Peyer's patch (tissue), 4 donors: ENCODE data around the gene OSCP1. TPM values are rescaled to one million over a fixed set of nuclear protein-coding genes. Genes with fewer than 3 reads are reported as not detected.

Source experiments
- DNase-seq, 3 donors: peaks; one replicate each; pipeline ENCODE4 v3.0.0-alpha.2; 2017 to 2019
- H3K27ac ChIP-seq, 4 donors: fragments of 200-600 bp; sonication (generic); one replicate each; pipeline ENCODE4 v1.5.1; 2016 to 2019
- H3K27me3 ChIP-seq, 2 donors: fragments of 200-600 bp; sonication (generic); one replicate each; pipeline ENCODE4 v1.5.1; 2019
- H3K36me3 ChIP-seq, 3 donors: fragments of 200-600 bp; sonication (generic); one replicate each; pipeline ENCODE4 v1.5.1; 2016 to 2019
- H3K4me1 ChIP-seq, 4 donors: fragments of 200-600 bp; sonication (generic); one replicate each; pipeline ENCODE4 v1.5.1; 2016 to 2019
- H3K4me3 ChIP-seq, 4 donors: fragments of 200-600 bp; sonication (generic); 1 replicate in 3 of 4; 2 replicates in 1 of 4; pipeline ENCODE4 v1.5.1; 2016 to 2019; ENCODE audit warnings: mild to moderate bottlenecking in 1 of 4
- H3K9me3 ChIP-seq, 4 donors: fragments of 200-600 bp; sonication (generic); one replicate each; pipeline ENCODE4 v1.5.1; 2016 to 2019; ENCODE audit warnings: mild to moderate bottlenecking in 1 of 4
- CTCF ChIP-seq, 6 experiments: fragments of 450-650 bp in 4 of 6; fragments of 200-600 bp in 2 of 6; sonication (generic) in 1 of 6; IDR thresholded peaks; one replicate each; pipeline ENCODE4 v1.5.1; 2017 to 2019; ENCODE audit warnings: antibody characterized with exemption in 6 of 6, mild to moderate bottlenecking in 3 of 6, moderate library complexity in 1 of 6
- POLR2A ChIP-seq, 2 donors: fragments of 450-650 bp; IDR thresholded peaks; one replicate each; pipeline ENCODE4 v1.5.1; 2017; ENCODE audit warnings: antibody characterized with exemption in 2 of 2, mild to moderate bottlenecking in 2 of 2, moderate library complexity in 2 of 2
- total RNA-seq, 4 donors: library from RNA; depleted of rRNA; stranded (reverse); fragments of >200 nt; gene quantifications; one replicate each; pipeline ENCODE4 v1.1.0, GENCODE V29; 2016

OSCP1 gene
- total RNA-seq, 4 donors from 2014 or later: 0.67 to 9.9 (median 3.2) TPM

- no peaks in the 10 kb centered on the region for H3K9me3 ChIP-seq
Observed at GRCh38 chr1:36415661-36416326, 34.5 kb downstream of the OSCP1 start.

DNA sequence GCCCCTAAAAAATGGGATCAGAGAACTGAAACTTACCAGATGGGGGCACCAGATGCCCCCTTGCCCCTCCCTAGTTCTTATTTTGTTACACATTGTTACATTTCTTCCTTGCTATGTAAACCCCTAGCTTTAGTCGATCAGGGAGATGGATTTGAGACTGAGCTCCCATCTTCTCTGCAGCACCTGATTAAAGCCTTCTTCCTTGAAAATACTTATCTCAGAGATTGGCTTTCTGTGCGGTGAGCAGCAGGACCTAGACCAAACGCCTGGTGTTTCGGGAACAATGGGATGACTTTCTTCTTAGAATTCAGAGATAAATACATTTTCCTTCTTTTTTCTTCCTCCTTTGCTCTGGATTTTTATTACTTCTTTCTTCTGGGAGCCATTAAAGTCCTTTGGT, 35.9 kb downstream of the OSCP1 start:
- Histone ChIP-seq H3K4me1 (no peaks in the 10 kb centered on the region), H3K4me3 (no peak overlapping the region), H3K9me3 (no peaks in the 10 kb centered on the region), H3K36me3 (no peaks in the 10 kb centered on the region), H3K27me3 (no peaks in the 10 kb centered on the region), H3K27ac (no peak overlapping the region)
- no peak for TF ChIP-seq CTCF (IDR thresholded peaks at IDR 0.05)
- TF ChIP-seq POLR2A (IDR thresholded peaks at IDR 0.05): no peak
- DNase-seq: no peak

More at GRCh38 chr1:36415661-36416326, 34.5 kb downstream of the OSCP1 start:
- DNase-seq: no peak
- H3K27me3 ChIP-seq: no peaks in the 10 kb centered on the region
- TF ChIP-seq CTCF (IDR thresholded peaks at IDR 0.05): no peak
- TF ChIP-seq POLR2A (IDR thresholded peaks at IDR 0.05): no peak
- H3K4me3 ChIP-seq: no peak overlapping the region
- H3K4me1 ChIP-seq: no peaks in the 10 kb centered on the region
- H3K36me3 ChIP-seq: no peaks in the 10 kb centered on the region
- no peak overlapping the region for H3K27ac ChIP-seq

DNA sequence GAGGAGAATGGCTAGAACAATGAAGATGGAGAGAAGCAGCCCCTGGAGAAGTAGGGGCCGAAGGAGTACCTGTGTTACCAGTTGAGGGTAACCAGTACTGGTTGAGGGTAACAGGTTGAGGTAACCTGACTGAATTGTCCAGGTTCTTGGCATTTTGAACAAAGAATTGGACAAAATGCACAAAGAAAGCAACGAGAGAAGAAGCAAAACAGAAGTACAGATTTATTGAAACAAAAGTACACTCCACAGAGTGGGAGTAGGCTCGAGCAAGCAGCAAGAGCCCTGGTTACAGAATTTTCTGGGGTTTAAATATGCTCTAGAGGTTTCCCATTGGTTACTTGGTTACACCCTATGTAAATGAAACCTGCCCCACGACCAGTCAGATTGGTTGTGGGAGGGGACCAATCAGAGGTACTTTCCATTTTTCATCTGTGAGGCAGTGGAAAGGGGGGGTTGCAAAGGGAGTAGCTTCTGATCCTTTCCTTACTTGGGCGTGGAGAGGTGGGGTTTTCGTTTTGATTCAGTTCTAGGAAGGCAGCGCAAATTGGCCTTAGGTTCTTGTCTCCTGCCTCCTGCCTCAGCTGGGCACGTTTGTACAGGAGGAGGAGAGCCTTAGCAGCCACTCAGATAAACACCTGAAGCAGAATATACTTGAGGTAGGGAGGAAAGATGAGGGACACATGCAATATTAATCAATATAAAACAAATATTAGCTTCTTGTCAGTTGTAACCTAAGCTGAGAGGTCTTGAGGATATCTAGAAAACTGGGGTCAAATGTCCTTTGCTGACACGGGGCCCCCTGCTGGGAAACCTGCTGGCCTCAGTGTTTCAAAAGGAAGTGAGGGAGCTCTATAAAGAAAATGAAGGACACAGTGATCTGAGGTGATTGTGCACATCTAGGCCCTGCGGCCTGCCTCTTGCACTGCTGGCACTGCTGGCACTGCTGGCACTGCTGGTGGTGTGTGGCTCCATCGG, 38.3 kb downstream of the OSCP1 start:
- Histone ChIP-seq H3K4me1 (no peaks in the 10 kb centered on the region), H3K4me3 (no peak overlapping the region), H3K9me3 (no peaks in the 10 kb centered on the region), H3K27ac (no peak overlapping the region), H3K27me3 (no peaks in the 10 kb centered on the region), H3K36me3 (no peaks in the 10 kb centered on the region)
- DNase-seq: no peak
- TF ChIP-seq CTCF (IDR thresholded peaks at IDR 0.05): no peak
- TF ChIP-seq POLR2A (IDR thresholded peaks at IDR 0.05): no peak

DNA sequence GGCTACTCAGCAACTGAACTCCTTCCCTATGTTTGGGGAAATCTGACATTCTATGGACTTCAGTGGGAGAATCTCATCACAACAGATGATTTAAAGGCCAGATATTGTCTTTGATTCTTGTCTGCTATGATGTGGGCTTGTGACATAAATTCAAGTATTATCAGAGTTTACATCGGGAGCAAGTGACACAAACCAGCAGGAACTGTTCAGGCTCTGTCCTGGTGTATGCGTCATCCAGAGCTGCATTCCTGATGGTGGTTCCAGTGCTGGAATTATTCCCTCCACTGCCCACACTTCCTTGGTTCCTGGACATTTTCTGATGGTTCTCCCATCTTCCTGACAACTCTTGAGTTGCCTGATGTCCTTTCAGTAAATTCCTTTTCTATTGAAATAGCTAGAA, 41.8 kb downstream of the OSCP1 start:
- Histone ChIP-seq H3K27ac (no peak overlapping the region), H3K4me3 (no peak overlapping the region), H3K36me3 (no peaks in the 10 kb centered on the region), H3K4me1 (no peaks in the 10 kb centered on the region), H3K27me3 (no peaks in the 10 kb centered on the region), H3K9me3 (no peaks in the 10 kb centered on the region)
- DNase-seq: no peak
- TF ChIP-seq CTCF (IDR thresholded peaks at IDR 0.05) (no peak), POLR2A (IDR thresholded peaks at IDR 0.05) (no peak)

- Histone ChIP-seq H3K4me1 (no peaks in the 10 kb centered on the region), H3K27me3 (no peaks in the 10 kb centered on the region), H3K36me3 (no peaks in the 10 kb centered on the region), H3K4me3 (no peak overlapping the region), H3K27ac (no peak overlapping the region), H3K9me3 (no peaks in the 10 kb centered on the region)
- no peak for DNase-seq
- TF ChIP-seq CTCF (IDR thresholded peaks at IDR 0.05) (no peak), POLR2A (IDR thresholded peaks at IDR 0.05) (no peak)
Observed at GRCh38 chr1:36406440-36406839, 43.8 kb downstream of the OSCP1 start.
